B cell (primary cell): ENCODE results near the gene FAM163A.

Experiments used
- EZH2 ChIP-seq: IDR thresholded peaks from 2 replicates; pipeline ENCODE4 v1.6.1; 2012; ENCODE audit warnings: borderline replicate concordance, low read depth, mild to moderate bottlenecking, moderate library complexity, low read length; ENCODE audit not compliant: insufficient read depth, poor library complexity, severe bottlenecking
- TF ChIP-seq, protein P1 (sequence below): fragments of 200-600 bp; IDR thresholded peaks from one replicate; pipeline ENCODE4 v1.8.0; 2022; ENCODE audit warnings: antibody characterized with exemption, mild to moderate bottlenecking

DNA sequence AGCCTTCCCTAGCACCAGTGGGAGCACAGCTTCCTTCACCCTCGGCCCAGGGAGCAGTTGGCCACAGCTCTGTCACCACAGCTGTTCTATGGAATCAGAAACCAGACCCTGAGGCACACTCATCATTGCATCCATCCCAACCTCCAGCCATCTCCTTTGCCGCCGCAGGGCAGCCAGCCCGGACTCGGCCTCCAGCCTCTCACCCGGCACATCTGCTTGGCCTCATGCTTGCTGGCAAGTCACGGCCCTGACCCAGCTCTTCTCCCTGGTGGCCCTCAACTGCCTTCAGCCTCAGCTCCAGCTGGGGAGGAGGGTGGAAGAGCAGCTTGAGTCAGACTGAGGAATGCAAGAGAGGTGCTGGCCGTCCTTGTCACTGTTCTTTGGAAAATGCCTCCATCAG, 74.7 kb downstream of the FAM163A start:
- TF ChIP-seq EZH2, result no peak
- TF ChIP-seq, protein P1, sequence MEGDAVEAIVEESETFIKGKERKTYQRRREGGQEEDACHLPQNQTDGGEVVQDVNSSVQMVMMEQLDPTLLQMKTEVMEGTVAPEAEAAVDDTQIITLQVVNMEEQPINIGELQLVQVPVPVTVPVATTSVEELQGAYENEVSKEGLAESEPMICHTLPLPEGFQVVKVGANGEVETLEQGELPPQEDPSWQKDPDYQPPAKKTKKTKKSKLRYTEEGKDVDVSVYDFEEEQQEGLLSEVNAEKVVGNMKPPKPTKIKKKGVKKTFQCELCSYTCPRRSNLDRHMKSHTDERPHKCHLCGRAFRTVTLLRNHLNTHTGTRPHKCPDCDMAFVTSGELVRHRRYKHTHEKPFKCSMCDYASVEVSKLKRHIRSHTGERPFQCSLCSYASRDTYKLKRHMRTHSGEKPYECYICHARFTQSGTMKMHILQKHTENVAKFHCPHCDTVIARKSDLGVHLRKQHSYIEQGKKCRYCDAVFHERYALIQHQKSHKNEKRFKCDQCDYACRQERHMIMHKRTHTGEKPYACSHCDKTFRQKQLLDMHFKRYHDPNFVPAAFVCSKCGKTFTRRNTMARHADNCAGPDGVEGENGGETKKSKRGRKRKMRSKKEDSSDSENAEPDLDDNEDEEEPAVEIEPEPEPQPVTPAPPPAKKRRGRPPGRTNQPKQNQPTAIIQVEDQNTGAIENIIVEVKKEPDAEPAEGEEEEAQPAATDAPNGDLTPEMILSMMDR, result no peak
